Measurements from ENCODE around the gene KASH5. TPM values are rescaled to one million over a fixed set of nuclear protein-coding genes. Genes with fewer than 3 reads are reported as not detected.

Gene KASH5
- total RNA-seq, 2 experiments from 2014 or later: 12.0 to 16.3 TPM

DNA sequence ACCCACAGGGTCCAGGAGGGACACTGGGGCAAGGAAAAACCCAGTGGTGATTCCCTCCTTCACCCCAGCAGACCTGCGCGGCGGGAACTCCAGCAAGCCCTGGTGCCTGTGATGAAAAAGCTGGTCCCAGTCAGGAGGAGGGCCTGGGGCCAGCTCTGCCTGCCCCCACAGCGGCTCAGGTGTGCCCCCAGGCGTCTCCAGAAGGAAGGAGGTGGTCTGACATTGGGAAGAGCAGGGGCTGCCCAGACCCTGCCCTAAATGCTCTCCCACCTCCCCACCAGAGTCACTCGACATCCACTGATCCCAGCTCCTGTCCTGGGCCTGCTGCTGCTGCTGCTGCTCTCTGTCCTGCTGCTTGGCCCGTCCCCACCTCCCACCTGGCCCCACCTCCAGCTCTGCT is 29.0 kb downstream of the KASH5 start:
- no peak for TF ChIP-seq EZH2phosphoT487 (IDR thresholded peaks at IDR 0.05; ENCODE audit: borderline replicate concordance, low read depth, low read length)
- peak; percentile 59; the same call in 1 of the 2 replicates for TF ChIP-seq CTCF (conservative IDR thresholded peaks at IDR 0.05; ENCODE audit: low read length)
- Histone ChIP-seq H3K36me3 (ENCODE audit: insufficient read depth, low read length) (no peaks in the 10 kb centered on the region), H2AFZ (ENCODE audit: low read length) (peak overlapping the region; percentile 54; the same call in 1 of the 2 replicates), H3K79me2 (ENCODE audit: insufficient read depth, low read depth, low read length) (no peaks in the 10 kb centered on the region), H3K27ac (ENCODE audit: low read depth, low read length, poor library complexity, severe bottlenecking) (peak overlapping the region; percentile 40), H3K9me3 (ENCODE audit: low read length) (no peaks in the 10 kb centered on the region), H3K4me2 (ENCODE audit: low read length) (peak overlapping the region; percentile 49), H3K4me1 (ENCODE audit: insufficient read depth, low read length, poor library complexity, severe bottlenecking) (peaks cover 57% of the 10 kb centered on the region), H4K20me1 (ENCODE audit: insufficient read depth, low read length) (no peaks in the 10 kb centered on the region), H3K4me3 (ENCODE audit: low read depth, low read length, poor library complexity, severe bottlenecking) (no peak overlapping the region), H3K9me2 (ENCODE audit: insufficient read depth, low read length) (no peaks in the 10 kb centered on the region)
- intact Hi-C loops (cut with micrococcal nuclease; ENCODE audit: unreplicated experiment): no loop called here
- ChIA-PET POLR2A (interaction anchor here (0.5 to 1.2 kb wide), 2 partner anchors 8 to 209 kb away, joined by 3 to 5 read pairs; no protein-coding TSS in a partner anchor), CTCF (ENCODE audit: unreplicated experiment) (interaction anchor here (0.7 kb wide), 1 partner anchor 12 kb away, joined by 3 read pairs; no protein-coding TSS in a partner anchor)
- no TSS peak for BruUV-seq (replicated peaks)
- DNase-seq (ENCODE audit: low spot score): peak; percentile 37

- intact Hi-C loops (cut with micrococcal nuclease; ENCODE audit: unreplicated experiment): no loop called here
- Histone ChIP-seq H3K4me2 (ENCODE audit: low read length) (no peak overlapping the region), H4K20me1 (ENCODE audit: insufficient read depth, low read length) (no peaks in the 10 kb centered on the region), H3K9me2 (ENCODE audit: insufficient read depth, low read length) (no peaks in the 10 kb centered on the region), H3K36me3 (ENCODE audit: insufficient read depth, low read length) (no peaks in the 10 kb centered on the region), H3K9me3 (ENCODE audit: low read length) (no peaks in the 10 kb centered on the region), H3K4me3 (ENCODE audit: low read depth, low read length, poor library complexity, severe bottlenecking) (no peak overlapping the region), H3K4me1 (ENCODE audit: insufficient read depth, low read length, poor library complexity, severe bottlenecking) (peaks cover 55% of the 10 kb centered on the region), H2AFZ (ENCODE audit: low read length) (no peak overlapping the region), H3K79me2 (ENCODE audit: insufficient read depth, low read depth, low read length) (no peaks in the 10 kb centered on the region), H3K27ac (ENCODE audit: low read depth, low read length, poor library complexity, severe bottlenecking) (no peak overlapping the region)
- no TSS peak for BruUV-seq (replicated peaks)
- ChIA-PET CTCF (ENCODE audit: unreplicated experiment) (interaction anchor here (0.6 to 0.7 kb wide), 2 partner anchors 15 to 291 kb away, joined by 3 to 4 read pairs; no protein-coding TSS in a partner anchor), POLR2A (no interaction called here)
- TF ChIP-seq CTCF (conservative IDR thresholded peaks at IDR 0.05; ENCODE audit: low read length) (no peak), EZH2phosphoT487 (IDR thresholded peaks at IDR 0.05; ENCODE audit: borderline replicate concordance, low read depth, low read length) (no peak)
- no peak for DNase-seq (ENCODE audit: low spot score)
Measured at GRCh38 chr19:49418511-49418910, 30.5 kb downstream of the KASH5 start.

DNA sequence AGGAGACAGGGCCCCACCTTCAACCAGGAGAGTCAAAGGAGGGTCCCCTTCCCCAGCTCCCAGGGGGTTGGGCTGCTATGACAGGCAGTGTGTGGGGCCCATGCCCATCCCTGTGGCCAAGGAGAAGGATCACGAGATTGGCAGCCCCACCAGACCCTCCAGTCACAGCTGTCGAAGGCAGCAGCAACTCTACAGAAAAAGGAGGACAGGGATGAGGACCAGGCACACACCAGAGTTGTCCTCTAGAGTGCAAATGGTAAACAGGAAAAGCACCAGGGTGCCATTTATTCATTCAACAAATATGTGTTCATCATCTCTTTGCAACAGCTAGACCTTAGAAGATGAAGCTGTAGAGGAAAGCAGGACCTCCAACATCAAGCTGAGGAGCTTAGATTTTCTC is 31.1 kb downstream of the KASH5 start:
- H3K4me2 ChIP-seq (ENCODE audit: low read length): no peak overlapping the region
- no peaks in the 10 kb centered on the region for H3K79me2 ChIP-seq (ENCODE audit: insufficient read depth, low read depth, low read length)
- TF ChIP-seq CTCF (conservative IDR thresholded peaks at IDR 0.05; ENCODE audit: low read length): no peak
- no peak for TF ChIP-seq EZH2phosphoT487 (IDR thresholded peaks at IDR 0.05; ENCODE audit: borderline replicate concordance, low read depth, low read length)
- DNase-seq (ENCODE audit: low spot score): no peak
- no peaks in the 10 kb centered on the region for H3K36me3 ChIP-seq (ENCODE audit: insufficient read depth, low read length)
- H3K4me3 ChIP-seq (ENCODE audit: low read depth, low read length, poor library complexity, severe bottlenecking): no peak overlapping the region
- H3K27ac ChIP-seq (ENCODE audit: low read depth, low read length, poor library complexity, severe bottlenecking): no peak overlapping the region
- POLR2A ChIA-PET: no interaction called here
- peaks cover 62% of the 10 kb centered on the region for H3K4me1 ChIP-seq (ENCODE audit: insufficient read depth, low read length, poor library complexity, severe bottlenecking)
- H4K20me1 ChIP-seq (ENCODE audit: insufficient read depth, low read length): no peaks in the 10 kb centered on the region
- CTCF ChIA-PET (ENCODE audit: unreplicated experiment): interaction anchor here (0.7 kb wide), 1 partner anchor 16 kb away, joined by 3 read pairs; no protein-coding TSS in a partner anchor
- intact Hi-C loops (cut with micrococcal nuclease; ENCODE audit: unreplicated experiment): no loop called here
- no peaks in the 10 kb centered on the region for H3K9me3 ChIP-seq (ENCODE audit: low read length)
- no TSS peak for BruUV-seq (replicated peaks)
- H3K9me2 ChIP-seq (ENCODE audit: insufficient read depth, low read length): no peaks in the 10 kb centered on the region
- no peak overlapping the region for H2AFZ ChIP-seq (ENCODE audit: low read length)

Measured in OCI-LY7 (cell line).